ENCODE results near the gene TMEM156. TPM values are rescaled to one million over a fixed set of nuclear protein-coding genes. Genes with fewer than 3 reads are reported as not detected.
A peak's percentile ranks its signal among the peaks of the same experiment; 100 is the strongest.

Gene TMEM156
- under 1 TPM; 0.29 to 0.65 TPM for total RNA-seq
- long read RNA-seq, donor 1 = 0 reads
- long read RNA-seq, donor 2 = 0 reads

GRCh38 chr4:39032218-39033085 is at the start of gene TMEM156:
TSS of gene TMEM156 (minus strand) at chr4:39032409. CDS start at chr4:39032313, 96 bp downstream.
- DNase-seq (ENCODE audit: low spot score) = no peak
- intact Hi-C loops (cut with DNase I) = no loop called here

DNA sequence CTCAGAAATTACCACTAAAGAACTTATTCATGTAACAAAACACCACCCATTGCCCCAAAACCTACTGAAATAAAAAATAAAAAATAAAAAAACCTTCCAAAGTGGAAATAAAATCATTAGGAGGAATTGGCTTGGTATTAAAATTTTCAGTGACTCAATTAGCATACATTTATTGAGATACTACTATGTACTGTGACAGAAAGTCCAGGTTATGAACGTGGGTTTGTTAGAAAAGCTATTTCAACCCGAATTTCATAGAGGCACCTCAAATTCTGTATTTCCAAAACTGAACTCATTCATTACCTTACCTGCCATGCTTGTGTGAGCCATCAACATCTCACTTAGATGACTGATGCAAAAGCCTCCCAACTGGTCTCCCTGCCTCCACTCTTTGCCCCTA is 46.6 kb upstream of the TMEM156 start:
- intact Hi-C loops (cut with DNase I) = no loop called here
- DNase-seq (ENCODE audit: low spot score) = no peak

DNA sequence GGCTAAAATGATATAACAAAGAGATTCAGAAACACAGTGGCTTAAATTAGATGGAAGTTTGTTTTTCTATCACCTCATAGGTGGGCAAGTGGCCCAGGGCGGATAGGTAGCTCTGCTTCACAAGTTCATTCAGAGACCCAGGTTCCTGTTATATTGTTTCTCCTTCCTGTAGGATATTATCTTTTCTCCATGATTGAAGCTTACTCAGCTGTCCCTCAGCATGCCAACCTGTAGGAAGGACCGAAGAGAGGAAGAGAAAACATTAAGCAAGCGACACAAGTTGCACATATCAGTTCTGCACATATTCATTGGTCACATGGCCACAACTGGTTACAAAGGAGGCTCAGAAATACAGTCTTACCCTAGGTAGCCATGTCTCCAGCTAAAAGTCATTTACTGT is 36.7 kb upstream of the TMEM156 start:
- DNase-seq (ENCODE audit: low spot score) = no peak

GRCh38 chr4:39067451-39067850 is 35.2 kb upstream of the TMEM156 start:
- DNase-seq (ENCODE audit: low spot score) = no peak
- intact Hi-C loops (cut with DNase I) = no loop called here

More for the DNA sequence above, 36.7 kb upstream of the TMEM156 start:
- intact Hi-C loops (cut with DNase I) = no loop called here

- no peak for DNase-seq (ENCODE audit: low spot score)
- intact Hi-C loops (cut with DNase I) = no loop called here
Measured at GRCh38 chr4:39067031-39067430, 34.8 kb upstream of the TMEM156 start.

GRCh38 chr4:39066371-39066770 is 34.2 kb upstream of the TMEM156 start:
- no peak for DNase-seq (ENCODE audit: low spot score)
- intact Hi-C loops (cut with DNase I) = no loop called here

DNA sequence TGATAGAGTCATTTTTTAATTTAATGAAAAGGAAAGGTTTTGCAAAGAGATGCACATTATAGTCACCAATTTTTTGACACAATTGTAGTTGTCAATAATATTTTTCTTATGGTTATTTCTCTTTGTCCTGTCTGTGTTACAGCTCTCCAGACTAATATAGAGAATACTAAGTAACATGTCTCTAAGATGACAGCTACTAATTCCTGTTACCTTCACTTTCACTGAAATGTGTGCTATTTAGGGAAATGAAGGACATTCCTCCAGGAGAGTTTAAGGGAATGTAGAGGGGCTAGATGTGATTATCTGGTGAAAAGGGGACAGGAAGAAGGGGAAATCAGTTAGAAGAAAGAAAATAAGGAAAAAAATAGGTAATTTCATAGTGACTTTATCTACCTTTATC is 31.2 kb upstream of the TMEM156 start:
- intact Hi-C loops (cut with DNase I) = no loop called here
- DNase-seq (ENCODE audit: low spot score) = no peak

DNA sequence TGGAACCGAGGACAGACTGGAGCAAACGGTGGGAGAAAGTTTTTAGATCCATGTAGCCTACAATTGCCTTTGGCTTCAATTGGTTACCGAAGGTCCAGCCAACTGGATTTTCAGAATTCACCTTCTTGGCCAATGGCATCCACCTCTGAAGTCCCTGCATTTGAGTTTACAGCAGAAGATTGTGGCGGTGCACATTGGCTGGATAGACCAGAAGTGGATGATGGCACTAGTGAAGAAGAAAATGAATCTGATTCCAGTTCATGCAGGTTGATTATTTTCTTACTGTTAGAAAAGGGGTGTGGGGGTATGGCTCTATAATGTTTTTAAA is 30.5 kb upstream of the TMEM156 start:
- no peak for DNase-seq (ENCODE audit: low spot score)
- intact Hi-C loops (cut with DNase I) = no loop called here

DNA sequence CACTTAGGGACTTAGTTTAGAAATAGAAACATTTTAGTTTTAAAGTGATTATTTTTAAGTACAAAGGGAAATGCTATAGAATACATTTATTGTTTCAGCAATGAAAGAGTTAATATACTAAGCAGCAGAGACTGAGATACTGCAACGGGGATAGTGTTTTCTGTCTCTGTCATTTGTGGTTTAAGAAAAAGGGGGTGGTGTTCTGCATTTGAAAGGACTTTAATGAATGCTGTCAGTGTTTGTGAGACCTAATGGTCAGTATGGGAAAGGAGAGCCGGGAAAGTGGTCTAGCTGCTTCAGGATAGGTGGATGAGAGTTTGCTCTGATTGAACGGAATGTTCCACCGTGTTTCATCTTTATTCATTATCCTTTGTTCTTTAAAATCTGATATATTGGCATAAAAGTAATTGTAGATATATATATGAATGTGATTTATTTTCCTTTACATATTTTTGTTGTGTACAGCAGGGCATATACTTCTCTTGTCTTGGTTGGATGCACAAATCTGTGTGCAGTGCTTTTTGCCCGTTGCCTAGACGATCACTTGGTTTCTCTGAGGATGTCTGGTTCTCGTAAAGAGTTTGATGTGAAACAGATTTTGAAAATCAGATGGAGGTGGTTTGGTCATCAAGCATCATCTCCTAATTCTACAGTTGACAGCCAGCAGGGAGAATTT is 30.0 kb upstream of the TMEM156 start, which contains the start of gene KLHL5:
KLHL5 (plus strand) TSS at position 139 of the 676 bp plus-strand sequence; CDS start at position 560, 421 bp downstream.
- no peak for DNase-seq (ENCODE audit: low spot score)
- intact Hi-C loops (cut with DNase I) = no loop called here

GRCh38 chr4:39061457-39061856 is 29.2 kb upstream of the TMEM156 start:
- no peak for DNase-seq (ENCODE audit: low spot score)
- intact Hi-C loops (cut with DNase I) = no loop called here

- no peak for DNase-seq (ENCODE audit: low spot score)
- intact Hi-C loops (cut with DNase I) = no loop called here
Measured at GRCh38 chr4:39056023-39056422, 23.8 kb upstream of the TMEM156 start.

GRCh38 chr4:39054497-39054896 is 22.3 kb upstream of the TMEM156 start:
- intact Hi-C loops (cut with DNase I) = no loop called here

DNA sequence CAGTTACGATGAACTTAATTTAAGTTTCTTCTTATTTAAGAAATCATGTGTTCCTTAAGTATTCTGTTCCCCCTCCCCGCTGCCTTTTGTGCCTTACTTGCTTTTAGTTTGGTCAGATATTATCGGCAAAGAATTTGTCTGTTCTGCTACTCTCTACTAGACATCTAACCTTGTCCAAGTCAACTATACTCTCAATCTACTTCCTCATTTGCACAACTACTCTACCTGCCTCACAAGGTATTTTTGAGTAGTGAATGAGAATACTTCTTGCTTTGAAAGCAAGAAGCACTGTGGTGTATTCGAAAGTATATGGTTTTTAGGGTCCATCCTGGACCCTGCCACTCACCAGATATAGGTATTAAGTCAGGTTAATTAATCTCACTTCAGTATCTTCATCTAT is 21.8 kb upstream of the TMEM156 start:
- intact Hi-C loops (cut with DNase I) = no loop called here
- DNase-seq (ENCODE audit: low spot score) = no peak

More at GRCh38 chr4:39054497-39054896, 22.3 kb upstream of the TMEM156 start:
- DNase-seq (ENCODE audit: low spot score) = no peak

DNA sequence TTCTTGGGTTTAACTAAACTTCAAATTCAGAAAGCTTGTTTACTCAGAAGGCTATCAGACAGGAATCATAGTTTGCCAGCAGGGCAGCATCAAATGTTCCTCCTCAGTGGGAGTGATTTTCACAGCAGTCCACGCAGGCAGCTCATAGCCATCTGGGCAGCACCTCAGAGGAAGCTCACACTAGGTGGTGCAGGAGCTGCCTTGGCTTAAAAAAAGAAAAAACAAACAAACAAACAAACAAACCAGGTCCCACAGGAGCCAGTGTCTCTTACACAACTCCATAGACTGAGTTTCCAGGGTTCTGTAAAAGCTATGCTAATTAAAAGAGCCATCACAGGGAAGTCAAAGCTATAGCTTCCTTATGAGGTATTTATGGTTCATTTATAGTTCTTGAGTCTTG is 19.3 kb upstream of the TMEM156 start:
- no peak for DNase-seq (ENCODE audit: low spot score)
- intact Hi-C loops (cut with DNase I) = no loop called here

- no peak for DNase-seq (ENCODE audit: low spot score)
- intact Hi-C loops (cut with DNase I) = no loop called here
Measured at GRCh38 chr4:39050590-39050989, 18.4 kb upstream of the TMEM156 start.

DNA sequence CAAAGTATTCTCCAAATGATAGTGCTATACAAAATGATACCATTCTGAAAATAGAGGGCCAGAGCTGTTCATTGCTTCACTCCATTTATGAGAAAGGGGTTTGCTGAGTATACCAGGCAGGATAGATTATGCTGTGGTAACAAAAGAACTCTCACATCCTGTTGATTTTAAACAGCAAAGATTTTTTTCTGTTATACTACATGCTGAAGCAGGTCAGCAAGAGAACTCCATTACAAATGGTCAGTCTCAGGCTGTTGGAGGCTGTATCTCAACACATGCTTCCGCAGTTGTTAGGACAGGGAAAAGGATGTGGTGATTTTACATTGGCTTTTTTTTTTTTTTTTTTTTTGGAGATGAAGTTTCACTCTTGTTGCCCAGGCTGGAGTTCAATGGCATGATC is 16.1 kb upstream of the TMEM156 start:
- intact Hi-C loops (cut with DNase I) = no loop called here
- no peak for DNase-seq (ENCODE audit: low spot score)

- DNase-seq (ENCODE audit: low spot score) = no peak
- intact Hi-C loops (cut with DNase I) = no loop called here
Measured at GRCh38 chr4:39047681-39048080, 15.5 kb upstream of the TMEM156 start.

DNA sequence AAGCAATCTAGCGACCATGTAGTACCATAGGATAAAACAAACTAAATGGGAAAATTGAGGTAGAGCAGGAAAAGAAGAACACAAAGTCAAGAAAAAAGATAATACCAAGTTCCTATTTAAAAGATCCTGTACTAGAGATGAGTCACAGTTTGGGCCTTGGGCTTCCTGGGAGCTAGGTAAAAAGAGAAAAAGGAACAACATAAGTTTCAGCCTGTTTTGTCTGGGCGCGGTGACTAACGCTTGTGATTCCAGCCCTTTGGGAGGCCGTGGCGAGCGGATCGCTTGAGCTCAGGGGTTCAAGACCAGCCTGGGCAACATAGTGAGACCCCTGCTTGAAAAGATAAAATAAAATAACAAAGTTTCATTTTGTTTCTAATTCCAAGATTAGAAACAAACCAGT is 14.0 kb upstream of the TMEM156 start:
- intact Hi-C loops (cut with DNase I) = no loop called here
- no peak for DNase-seq (ENCODE audit: low spot score)

- DNase-seq (ENCODE audit: low spot score) = no peak
- intact Hi-C loops (cut with DNase I) = no loop called here
Measured at GRCh38 chr4:39045827-39046221, 13.6 kb upstream of the TMEM156 start.

DNA sequence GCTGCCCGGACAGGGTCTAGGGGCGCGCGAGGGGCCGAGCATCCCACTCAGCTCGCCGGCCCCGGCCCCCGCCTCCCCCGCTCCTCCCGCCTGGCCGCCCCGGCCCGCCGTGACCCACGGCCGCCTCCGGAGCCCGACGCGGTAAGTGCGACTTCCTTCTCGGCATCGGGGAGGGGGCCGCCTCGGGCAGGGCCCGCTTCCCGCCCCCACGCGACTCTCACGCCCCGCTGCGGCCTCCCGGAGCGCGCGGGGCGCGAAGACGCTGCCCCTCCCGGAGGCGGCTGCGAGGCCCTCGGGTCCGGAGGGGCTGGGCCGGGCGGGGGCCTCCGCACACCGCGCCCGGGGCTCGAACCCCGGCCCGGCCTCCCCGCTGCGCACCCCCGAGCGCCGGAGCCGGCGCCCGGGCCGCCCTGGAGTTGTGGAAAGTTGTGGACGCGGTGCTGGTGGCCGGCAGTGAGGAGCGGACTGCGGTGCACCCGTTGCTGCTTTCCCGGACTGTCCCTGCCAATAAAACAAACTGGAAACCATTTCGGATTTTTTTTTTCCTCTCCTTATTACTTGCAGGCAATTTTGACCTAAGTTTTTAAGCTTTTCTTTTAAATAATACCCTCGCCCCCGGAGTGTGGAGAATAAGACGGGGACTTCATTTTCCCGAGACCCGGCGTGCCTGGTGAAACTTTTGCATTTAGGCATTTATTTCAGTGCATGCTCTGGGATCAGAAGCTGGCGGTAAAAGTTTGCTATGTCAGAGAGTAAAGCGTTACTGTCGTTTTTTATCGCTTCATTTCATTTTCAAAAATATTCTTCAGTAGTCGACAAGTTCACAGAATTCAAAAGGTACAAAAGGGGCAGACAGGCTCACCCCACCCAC is 13.0 kb upstream of the TMEM156 start:
- intact Hi-C loops (cut with DNase I) = no loop called here
- DNase-seq (ENCODE audit: low spot score) = peak; percentile 84

All from posterior vena cava (tissue), 2 donors.